Karpas-422 (cell line): ENCODE data around the gene LMCD1. TPM values are rescaled to one million over a fixed set of nuclear protein-coding genes. Genes with fewer than 3 reads are reported as not detected.

ENCODE experiments used
- DNase-seq: peaks from one replicate; pipeline ENCODE4 v3.0.0-alpha.2; 2015
- H2AFZ ChIP-seq: fragments of 200-600 bp; sonication (generic); 2 replicates; pipeline ENCODE4 v1.6.1; 2014; ENCODE audit warnings: antibody characterized with exemption, low read length, mixed read lengths
- H3K27ac ChIP-seq: fragments of 200-600 bp; sonication (generic); 2 replicates; pipeline ENCODE4 v1.5.1; 2014; ENCODE audit warnings: mild to moderate bottlenecking, low read length, moderate library complexity
- H3K27me3 ChIP-seq: fragments of 200-600 bp; sonication (generic); 2 replicates; pipeline ENCODE4 v1.6.1; 2014; ENCODE audit warnings: low read length, mixed read lengths
- H3K36me3 ChIP-seq: fragments of 200-600 bp; sonication (generic); 2 replicates; pipeline ENCODE4 v1.6.1; 2014; ENCODE audit warnings: low read length, mixed read lengths; ENCODE audit not compliant: insufficient read depth
- H3K4me1 ChIP-seq: fragments of 200-600 bp; sonication (generic); 2 replicates; pipeline ENCODE4 v1.6.1; 2014; ENCODE audit warnings: mild to moderate bottlenecking, low read length, mixed read lengths
- H3K4me2 ChIP-seq: fragments of 200-600 bp; sonication (generic); 2 replicates; pipeline ENCODE4 v1.6.1; 2014; ENCODE audit warnings: low read length, low read depth, mild to moderate bottlenecking; ENCODE audit not compliant: poor library complexity, severe bottlenecking
- H3K4me3 ChIP-seq: fragments of 200-600 bp; sonication (generic); 2 replicates; pipeline ENCODE4 v1.5.1; 2014; ENCODE audit warnings: mild to moderate bottlenecking, antibody characterized with exemption, low read length, mixed read lengths
- H3K79me2 ChIP-seq: fragments of 200-600 bp; sonication (generic); 2 replicates; pipeline ENCODE4 v1.6.1; 2014; ENCODE audit warnings: mild to moderate bottlenecking, low read length, mixed read lengths
- H3K9ac ChIP-seq: fragments of 200-600 bp; sonication (generic); 2 replicates; pipeline ENCODE4 v1.6.0; 2014; ENCODE audit warnings: low read length
- H3K9me2 ChIP-seq: fragments of 200-600 bp; sonication (generic), shearing (Covaris generic); replicated peaks from 2 replicates; pipeline ENCODE4 v1.6.0; 2014; ENCODE audit warnings: mild to moderate bottlenecking, low read length, moderate library complexity; ENCODE audit not compliant: insufficient read depth
- H3K9me3 ChIP-seq: fragments of 300-700, 200-600 bp; sonication (generic); 2 replicates; pipeline ENCODE4 v1.6.1; 2014; ENCODE audit warnings: low read length, mixed read lengths
- H4K20me1 ChIP-seq: fragments of 200-600 bp; sonication (generic); 2 replicates; pipeline ENCODE4 v1.6.1; 2014; ENCODE audit warnings: mild to moderate bottlenecking, antibody characterized with exemption, low read length, low read depth; ENCODE audit not compliant: insufficient read depth
- total RNA-seq: library from RNA; depleted of rRNA; stranded (reverse); fragments of >200 nt; shearing (Covaris generic); gene quantifications from 2 replicates; pipeline ENCODE4 v1.2.3, GENCODE V29; 2014; ENCODE audit warnings: low replicate concordance

The LMCD1 gene
- total RNA-seq, 1 experiment from 2014 or later = not detected

DNA sequence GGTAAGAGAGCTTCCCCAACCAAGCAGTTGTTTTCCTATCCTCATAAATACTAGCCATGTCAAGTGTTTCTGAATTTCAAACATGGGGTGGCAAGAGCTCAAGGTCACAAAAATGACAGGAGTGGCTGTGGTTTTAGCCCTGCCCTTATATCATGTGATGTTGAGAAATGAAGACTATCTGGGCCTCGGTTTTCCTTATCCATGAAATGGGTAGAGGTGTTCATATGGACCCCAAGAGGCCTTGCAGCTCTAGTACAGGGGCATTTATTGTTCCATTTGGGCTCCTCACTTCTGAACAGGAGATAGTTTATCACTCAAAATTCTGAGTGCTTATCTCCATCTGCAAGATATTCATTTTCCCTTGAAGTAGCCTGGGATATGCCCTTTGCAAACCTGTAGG is 35.8 kb downstream of the LMCD1 start:
- Histone ChIP-seq H3K4me2 (no peak overlapping the region), H3K4me3 (no peak overlapping the region), H3K27ac (no peak overlapping the region), H3K9me3 (no peaks in the 10 kb centered on the region), H3K9ac (no peak overlapping the region), H4K20me1 (no peaks in the 10 kb centered on the region), H3K36me3 (no peaks in the 10 kb centered on the region), H3K27me3 (no peaks in the 10 kb centered on the region), H3K9me2 (no peaks in the 10 kb centered on the region), H2AFZ (no peak overlapping the region), H3K79me2 (no peaks in the 10 kb centered on the region), H3K4me1 (no peaks in the 10 kb centered on the region)
- no peak for DNase-seq

DNA sequence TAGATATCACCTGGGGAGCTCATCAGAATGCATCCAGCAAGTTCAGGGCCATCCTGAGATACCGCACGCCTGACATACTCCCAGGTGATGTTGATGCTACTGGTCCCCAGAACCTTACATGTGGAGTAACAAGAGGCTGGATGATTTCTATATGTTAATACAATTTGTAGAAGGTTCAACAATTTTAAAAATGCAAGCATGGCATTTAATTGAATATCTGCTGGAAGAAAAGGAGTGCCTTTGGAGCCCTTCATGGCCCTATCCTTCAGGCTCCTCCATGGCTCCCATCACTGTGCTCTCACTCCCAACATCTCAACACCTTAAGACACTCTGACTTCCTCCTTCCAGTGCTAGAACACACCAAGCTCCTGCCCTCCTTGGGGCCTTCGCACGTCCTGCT is 36.6 kb downstream of the LMCD1 start:
- H3K4me1 ChIP-seq = no peaks in the 10 kb centered on the region
- no peak overlapping the region for H3K9ac ChIP-seq
- no peaks in the 10 kb centered on the region for H3K27me3 ChIP-seq
- no peak overlapping the region for H3K27ac ChIP-seq
- no peak for DNase-seq
- no peaks in the 10 kb centered on the region for H3K36me3 ChIP-seq
- H4K20me1 ChIP-seq = no peaks in the 10 kb centered on the region
- no peaks in the 10 kb centered on the region for H3K79me2 ChIP-seq
- H2AFZ ChIP-seq = no peak overlapping the region
- H3K4me3 ChIP-seq = no peak overlapping the region
- no peak overlapping the region for H3K4me2 ChIP-seq
- no peaks in the 10 kb centered on the region for H3K9me3 ChIP-seq
- H3K9me2 ChIP-seq = no peaks in the 10 kb centered on the region

DNA sequence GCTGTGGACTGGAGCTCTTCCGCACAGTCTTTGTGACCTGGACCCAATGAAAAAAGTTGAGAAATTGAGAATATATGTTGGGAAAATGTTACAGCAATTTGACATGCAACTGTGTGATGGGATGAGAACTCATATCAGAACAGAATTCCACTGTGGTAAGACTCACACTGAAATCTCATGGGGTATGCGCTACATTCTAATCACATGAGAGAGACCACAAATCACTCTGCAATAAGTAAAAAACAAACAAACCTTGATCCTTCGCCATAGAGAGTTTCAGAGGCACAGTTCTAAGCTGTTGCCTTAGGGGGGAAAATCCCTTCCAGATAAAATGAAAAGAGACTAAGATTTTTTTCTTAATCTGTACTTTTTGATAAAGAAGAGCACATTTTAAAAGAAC is 37.3 kb downstream of the LMCD1 start:
- no peaks in the 10 kb centered on the region for H3K27me3 ChIP-seq
- H4K20me1 ChIP-seq = no peaks in the 10 kb centered on the region; the same call in 1 of the 2 replicates
- no peak overlapping the region for H3K27ac ChIP-seq
- no peaks in the 10 kb centered on the region for H3K79me2 ChIP-seq
- no peaks in the 10 kb centered on the region for H3K36me3 ChIP-seq
- H3K9me2 ChIP-seq = no peaks in the 10 kb centered on the region
- H3K4me1 ChIP-seq = no peaks in the 10 kb centered on the region
- no peaks in the 10 kb centered on the region for H3K9me3 ChIP-seq
- DNase-seq = no peak
- no peak overlapping the region for H3K9ac ChIP-seq
- H2AFZ ChIP-seq = no peak overlapping the region
- no peak overlapping the region for H3K4me2 ChIP-seq
- no peak overlapping the region for H3K4me3 ChIP-seq

DNA sequence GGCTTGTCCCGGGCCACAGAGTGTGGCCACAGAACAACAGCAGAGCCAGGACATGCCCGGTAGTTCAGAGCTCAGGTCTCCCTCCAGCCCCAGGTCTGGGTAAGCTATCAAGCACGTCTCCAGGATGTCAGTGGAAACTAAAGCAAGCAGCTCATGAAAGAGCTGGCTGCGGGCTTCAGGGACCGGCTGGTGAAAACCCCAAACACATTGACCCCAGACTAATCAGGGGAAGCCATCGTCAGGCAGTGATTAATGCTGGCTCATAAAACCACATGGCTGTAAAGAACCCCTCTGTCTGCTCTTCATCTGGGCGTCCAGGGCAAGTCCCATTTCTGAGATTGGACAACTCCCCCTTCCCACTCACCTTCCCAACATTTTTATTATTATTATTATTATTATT is 37.8 kb downstream of the LMCD1 start:
- Histone ChIP-seq H3K9me3 (no peaks in the 10 kb centered on the region), H3K4me2 (no peak overlapping the region), H3K27me3 (no peaks in the 10 kb centered on the region), H3K4me3 (no peak overlapping the region), H2AFZ (no peak overlapping the region), H3K9ac (no peak overlapping the region), H3K79me2 (no peaks in the 10 kb centered on the region), H4K20me1 (no peaks in the 10 kb centered on the region; the same call in 1 of the 2 replicates), H3K27ac (no peak overlapping the region), H3K9me2 (no peaks in the 10 kb centered on the region), H3K36me3 (no peaks in the 10 kb centered on the region), H3K4me1 (no peaks in the 10 kb centered on the region)
- no peak for DNase-seq

DNA sequence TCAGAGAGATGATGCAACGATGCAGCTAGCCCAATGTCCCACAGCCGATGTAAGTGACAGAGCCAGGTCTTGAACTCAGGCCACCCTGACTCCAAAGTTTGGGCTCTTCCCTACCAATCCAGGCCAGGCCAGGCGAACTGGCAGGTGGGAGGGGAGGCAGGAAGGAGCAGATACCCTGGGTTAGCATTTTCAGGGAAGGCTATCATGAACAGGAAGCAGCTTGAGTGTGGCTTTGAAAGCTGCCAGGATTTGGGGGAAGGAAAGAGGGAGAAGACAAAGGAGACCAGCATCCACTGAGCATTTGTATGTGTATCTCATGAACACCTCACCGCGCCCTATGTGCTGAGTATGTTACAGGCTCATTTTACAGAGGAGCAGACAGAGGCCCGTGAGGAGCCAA is 38.8 kb downstream of the LMCD1 start:
- no peaks in the 10 kb centered on the region for H3K9me3 ChIP-seq
- H3K9ac ChIP-seq = no peak overlapping the region
- H2AFZ ChIP-seq = no peak overlapping the region
- no peaks in the 10 kb centered on the region for H3K4me1 ChIP-seq
- H3K36me3 ChIP-seq = no peaks in the 10 kb centered on the region
- no peak for DNase-seq
- no peak overlapping the region for H3K27ac ChIP-seq
- H3K4me3 ChIP-seq = no peak overlapping the region
- H3K27me3 ChIP-seq = no peaks in the 10 kb centered on the region
- H4K20me1 ChIP-seq = no peaks in the 10 kb centered on the region; the same call in 1 of the 2 replicates
- no peaks in the 10 kb centered on the region for H3K9me2 ChIP-seq
- no peaks in the 10 kb centered on the region for H3K79me2 ChIP-seq
- no peak overlapping the region for H3K4me2 ChIP-seq

DNA sequence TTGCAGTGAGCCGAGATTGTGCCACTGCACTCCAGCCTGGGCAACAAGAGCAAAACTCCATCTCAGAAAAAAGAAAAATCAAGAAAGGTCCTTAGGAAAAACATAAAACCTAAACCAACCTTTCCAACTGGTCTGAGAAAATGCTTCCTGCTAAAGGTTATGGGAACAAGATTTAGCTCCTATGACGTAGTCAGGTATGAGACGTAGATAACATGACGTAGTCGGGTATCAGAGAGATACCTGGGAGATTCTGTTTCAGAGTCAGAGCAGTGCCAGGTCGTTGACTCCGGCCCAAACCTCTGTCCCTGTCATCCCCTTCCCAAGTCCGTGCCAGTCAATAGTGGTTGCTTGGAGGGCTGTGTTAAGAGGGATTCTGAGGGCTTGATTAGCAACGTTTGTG is 39.9 kb downstream of the LMCD1 start:
- Histone ChIP-seq H3K4me2 (no peak overlapping the region), H3K79me2 (no peaks in the 10 kb centered on the region), H3K9ac (no peak overlapping the region), H3K27ac (no peak overlapping the region), H3K9me3 (no peaks in the 10 kb centered on the region), H3K4me3 (no peak overlapping the region), H3K27me3 (no peaks in the 10 kb centered on the region), H3K9me2 (no peaks in the 10 kb centered on the region), H2AFZ (no peak overlapping the region), H3K4me1 (no peaks in the 10 kb centered on the region), H4K20me1 (no peaks in the 10 kb centered on the region; the same call in 1 of the 2 replicates), H3K36me3 (no peaks in the 10 kb centered on the region)
- no peak for DNase-seq

DNA sequence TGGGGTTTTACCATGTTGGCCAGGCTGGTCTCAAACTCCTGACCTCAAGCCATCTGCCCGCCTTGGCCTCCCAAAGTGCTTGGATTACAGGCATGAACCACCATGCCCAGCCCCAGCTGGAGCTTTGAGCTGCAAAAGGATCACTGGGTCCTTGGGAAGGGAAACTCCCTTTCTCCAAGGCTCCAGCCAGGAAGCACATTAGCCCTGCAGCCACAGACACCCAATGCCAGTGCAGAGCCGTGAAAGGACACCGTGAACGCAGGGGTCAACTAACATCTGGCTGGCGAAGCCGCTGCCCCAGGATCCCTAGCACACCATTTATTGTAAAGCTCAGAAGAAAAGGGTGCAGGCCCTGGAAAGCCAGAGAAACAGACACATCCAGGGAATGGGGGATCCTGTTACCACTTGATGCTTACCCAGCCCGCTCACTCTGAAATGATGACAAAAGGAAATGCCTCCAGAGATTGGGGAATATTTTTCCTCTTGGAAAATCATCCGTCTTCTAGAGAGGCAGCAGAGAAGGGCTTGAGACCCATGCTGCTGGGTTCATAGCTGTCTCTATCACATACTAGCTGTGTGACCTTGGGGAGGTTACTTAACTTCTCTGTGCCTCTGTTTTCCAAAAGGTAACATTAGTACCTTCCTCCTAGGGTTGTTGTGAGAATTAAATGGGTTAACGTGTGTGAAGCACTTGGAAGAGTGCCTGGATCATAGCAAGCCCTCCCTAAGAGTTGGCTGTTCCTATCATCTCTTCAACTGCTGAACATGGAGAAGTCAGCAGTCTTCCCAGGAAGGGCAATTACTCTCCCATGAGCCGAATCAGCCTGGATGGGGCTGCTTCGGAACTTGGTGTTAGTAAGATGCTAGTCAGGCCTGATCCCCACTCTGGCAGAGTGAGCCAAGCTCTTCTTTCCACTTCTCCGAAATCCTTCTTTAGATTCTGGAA is 40.8 kb downstream of the LMCD1 start:
- no peaks in the 10 kb centered on the region for H3K27me3 ChIP-seq
- H3K9me3 ChIP-seq = no peaks in the 10 kb centered on the region
- no peaks in the 10 kb centered on the region for H3K79me2 ChIP-seq
- H3K9ac ChIP-seq = no peak overlapping the region
- no peak overlapping the region for H3K27ac ChIP-seq
- H3K9me2 ChIP-seq = no peaks in the 10 kb centered on the region
- H3K4me2 ChIP-seq = no peak overlapping the region
- H4K20me1 ChIP-seq = no peaks in the 10 kb centered on the region; the same call in 1 of the 2 replicates
- no peaks in the 10 kb centered on the region for H3K36me3 ChIP-seq
- DNase-seq = no peak
- no peak overlapping the region for H2AFZ ChIP-seq
- H3K4me1 ChIP-seq = no peaks in the 10 kb centered on the region
- H3K4me3 ChIP-seq = no peak overlapping the region

DNA sequence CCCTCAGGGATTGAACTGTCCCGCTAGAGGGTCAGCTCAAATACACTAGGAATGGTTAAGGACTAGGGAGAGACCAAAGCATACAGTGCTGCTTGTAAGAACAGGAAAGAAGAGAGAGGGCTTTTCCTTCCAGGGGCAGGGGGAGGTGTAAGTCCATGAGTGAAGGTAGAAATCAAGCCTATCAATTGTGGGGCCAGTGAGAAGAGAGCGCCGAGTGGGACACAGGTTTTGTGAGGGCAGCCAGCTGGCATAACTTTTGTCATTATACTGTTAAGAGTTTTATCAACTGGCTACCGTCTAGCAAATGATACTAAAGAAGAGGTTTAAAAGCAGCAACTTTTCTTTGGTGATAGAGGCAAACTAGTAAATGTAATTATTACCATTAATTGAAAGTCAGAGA is 45.0 kb downstream of the LMCD1 start:
- Histone ChIP-seq H3K27ac (no peak overlapping the region), H2AFZ (no peak overlapping the region), H3K4me1 (no peaks in the 10 kb centered on the region), H3K79me2 (no peaks in the 10 kb centered on the region), H3K36me3 (no peaks in the 10 kb centered on the region), H3K9me2 (no peaks in the 10 kb centered on the region), H3K27me3 (no peaks in the 10 kb centered on the region), H3K9ac (no peak overlapping the region), H3K4me3 (no peak overlapping the region), H3K4me2 (no peak overlapping the region), H3K9me3 (no peaks in the 10 kb centered on the region), H4K20me1 (no peaks in the 10 kb centered on the region; the same call in 1 of the 2 replicates)
- no peak for DNase-seq
